CD4-positive, alpha-beta memory T cell (primary cell): ENCODE results near the gene FAM120AOS. TPM values are rescaled to one million over a fixed set of nuclear protein-coding genes. Genes with fewer than 3 reads are reported as not detected.

Experiments
- CTCF ChIA-PET: fragments of 350-600 bp; sonication (Branson Sonifier 250); formaldehyde crosslinking; loops from one replicate; lab custom pipeline; 2021; ENCODE audit warnings: inconsistent platforms; ENCODE audit not compliant: partially characterized antibody; lab: Charles Lee
- POLR2A ChIA-PET: fragments of 350-600 bp; sonication (Branson Sonifier 250); formaldehyde crosslinking; loops from one replicate; lab custom pipeline; 2021; ENCODE audit not compliant: partially characterized antibody; lab: Charles Lee
- DNase-seq, 5 donors: peaks; one replicate each; pipeline versions ENCODE4 v3.0.0 to v3.0.0-alpha.2; 2020 to 2022; ENCODE audit warnings: mixed read lengths in 1 of 5
- H3K27ac ChIP-seq: one replicate; pipeline ENCODE4 v1.7.0; 2013; ENCODE audit warnings: low read depth, low read length
- H3K27me3 ChIP-seq: 2 replicates; pipeline ENCODE4 v1.7.0; 2013; ENCODE audit warnings: mild to moderate bottlenecking, low read length, moderate library complexity; ENCODE audit not compliant: insufficient read depth
- H3K36me3 ChIP-seq: 2 replicates; pipeline ENCODE4 v1.7.0; 2013; ENCODE audit warnings: mild to moderate bottlenecking, low read length, moderate library complexity; ENCODE audit not compliant: insufficient read depth
- H3K4me1 ChIP-seq: 2 replicates; pipeline ENCODE4 v1.7.0; 2013; ENCODE audit warnings: mild to moderate bottlenecking, low read length, moderate library complexity; ENCODE audit not compliant: insufficient read depth
- H3K4me3 ChIP-seq, 2 donors: one replicate each; pipeline ENCODE4 v1.7.0; 2013; ENCODE audit warnings: low read length in 2 of 2, mild to moderate bottlenecking in 1 of 2
- H3K9me3 ChIP-seq, 2 donors: one replicate each; pipeline ENCODE4 v1.7.0; 2013; ENCODE audit warnings: low read length in 2 of 2, control low read depth in 1 of 2; ENCODE audit not compliant: control insufficient read depth in 1 of 2
- H3K27ac Mint-ChIP-seq, 7 donors: one replicate each; pipeline ENCODE4 v1.8.0; 2020 to 2021; ENCODE audit warnings: mixed read lengths in 7 of 7, mild to moderate bottlenecking in 6 of 7, inconsistent platforms in 3 of 7, moderate library complexity in 3 of 7
- H3K27me3 Mint-ChIP-seq, 2 donors: one replicate each; pipeline ENCODE4 v1.8.0; 2020 to 2021; ENCODE audit warnings: mixed read lengths in 2 of 2
- H3K36me3 Mint-ChIP-seq, 2 donors: one replicate each; pipeline ENCODE4 v1.8.0; 2020 to 2021; ENCODE audit warnings: mixed read lengths in 2 of 2, inconsistent platforms in 1 of 2, mild to moderate bottlenecking in 1 of 2
- H3K4me1 Mint-ChIP-seq, 4 donors: one replicate each; pipeline ENCODE4 v1.8.0; 2020 to 2021; ENCODE audit warnings: mixed read lengths in 4 of 4, mild to moderate bottlenecking in 1 of 4
- H3K4me3 Mint-ChIP-seq, 8 donors: one replicate each; pipeline ENCODE4 v1.8.0; 2020 to 2021; ENCODE audit warnings: mixed read lengths in 8 of 8, mild to moderate bottlenecking in 7 of 8, moderate library complexity in 6 of 8, inconsistent platforms in 3 of 8
- H3K9me3 Mint-ChIP-seq, 8 donors: one replicate each; pipeline ENCODE4 v1.8.0; 2020 to 2021; ENCODE audit warnings: mixed read lengths in 8 of 8, mild to moderate bottlenecking in 5 of 8, inconsistent platforms in 3 of 8, moderate library complexity in 1 of 8
- intact Hi-C: fragments of 100-400 bp; cut with micrococcal nuclease; formaldehyde crosslinking; loops from one replicate; pipeline ENCODE4 v1.15.1; 2023
- polyA plus RNA-seq, 2 donors: library from polyadenylated mRNA; unstranded; fragments of 300-500 nt; fragmentation: Illumina TruSeq; gene quantifications; one replicate each; pipeline ENCODE4 v1.2.3, GENCODE V29; 2021
- total RNA-seq, 2 experiments: library from RNA; stranded (reverse); gene quantifications; one replicate each; pipeline ENCODE4 v1.2.3, GENCODE V29; 2021

Gene FAM120AOS
- total and polyA plus RNA-seq, 4 experiments from 2014 or later, result 49.7 to 64.6 (median 54.1) TPM

- no peaks in the 10 kb centered on the region for H3K36me3 ChIP-seq
- no peaks in the 10 kb centered on the region for H3K27me3 ChIP-seq
- ChIA-PET POLR2A (no interaction called here), CTCF (no interaction called here)
- H3K27me3 Mint-ChIP-seq, result no peaks in the 10 kb centered on the region
- H3K4me1 ChIP-seq, result peaks cover 82% of the 10 kb centered on the region
- H3K4me3 ChIP-seq, result no peak overlapping the region
- H3K9me3 Mint-ChIP-seq, result no peaks in the 10 kb centered on the region
- peaks cover 64 to 92% (median 73%) of the 10 kb centered on the region in 4 donors for H3K4me1 Mint-ChIP-seq
- H3K36me3 Mint-ChIP-seq, result peaks cover 4 to 7% of the 10 kb centered on the region in 2 donors
- peak overlapping the region in 3 of 8 donors; percentile 22 to 56 (median 42) for H3K4me3 Mint-ChIP-seq
- intact Hi-C loops, result loop anchor here (10.0 kb wide), 4 partner anchors 324 to 1344 kb away; partner anchors contain the start of genes NINJ1, SPTLC1 and ZNF169
- H3K27ac ChIP-seq, result no peak overlapping the region
- DNase-seq, result no peak
- H3K27ac Mint-ChIP-seq, result peak overlapping the region in 5 of 7 donors; percentile 52 to 66 (median 55)
- H3K9me3 ChIP-seq, result no peaks in the 10 kb centered on the region
Measured at GRCh38 chr9:93458712-93459111, 5.3 kb upstream of the FAM120AOS start.

- Histone ChIP-seq H3K27ac (peak overlapping the region; percentile 44), H3K4me1 (peaks cover 77% of the 10 kb centered on the region), H3K27me3 (no peaks in the 10 kb centered on the region), H3K4me3 (no peak overlapping the region), H3K9me3 (no peaks in the 10 kb centered on the region), H3K36me3 (no peaks in the 10 kb centered on the region)
- no peaks in the 10 kb centered on the region for H3K27me3 Mint-ChIP-seq
- ChIA-PET CTCF (interaction anchor here (1.2 kb wide), 1 partner anchor 109 kb away, joined by 4 read pairs; no protein-coding TSS in a partner anchor), POLR2A (interaction anchor here (0.6 to 1.3 kb wide), 6 partner anchors 9 to 323 kb away, joined by 3 to 5 read pairs (median 4); partner anchors contain the start of gene NINJ1)
- DNase-seq, result no peak
- peak overlapping the region in 3 of 8 donors; percentile 18 to 79 (median 69) for H3K4me3 Mint-ChIP-seq
- peaks cover 56 to 87% (median 66%) of the 10 kb centered on the region in 4 donors for H3K4me1 Mint-ChIP-seq
- H3K36me3 Mint-ChIP-seq, result peaks cover 4 to 17% of the 10 kb centered on the region in 2 donors
- intact Hi-C loops, result loop anchor here (10.0 kb wide), 4 partner anchors 322 to 1342 kb away; partner anchors contain the start of genes NINJ1, SPTLC1 and ZNF169
- peak overlapping the region; percentile 52 to 88 (median 63) for H3K27ac Mint-ChIP-seq
- no peaks in the 10 kb centered on the region for H3K9me3 Mint-ChIP-seq
Measured at GRCh38 chr9:93457006-93457405, 3.6 kb upstream of the FAM120AOS start.

- H3K27me3 Mint-ChIP-seq, result no peaks in the 10 kb centered on the region
Measured at GRCh38 chr9:93456504-93456903, 3.1 kb upstream of the FAM120AOS start.

GRCh38 chr9:93456022-93456421, 2.6 kb upstream of the FAM120AOS start:
- Mint-ChIP-seq H3K9me3 (no peaks in the 10 kb centered on the region), H3K36me3 (peaks cover 4 to 17% of the 10 kb centered on the region in 2 donors), H3K27ac (peak overlapping the region; percentile 52 to 88 (median 63)), H3K4me1 (peaks cover 52 to 81% (median 62%) of the 10 kb centered on the region in 4 donors), H3K27me3 (no peaks in the 10 kb centered on the region), H3K4me3 (peak overlapping the region in 5 of 8 donors; percentile 33 to 79 (median 69))
- no peak overlapping the region for H3K4me3 ChIP-seq
- H3K36me3 ChIP-seq, result no peaks in the 10 kb centered on the region
- no peaks in the 10 kb centered on the region for H3K27me3 ChIP-seq
- peaks cover 73% of the 10 kb centered on the region for H3K4me1 ChIP-seq
- peak overlapping the region; percentile 44 for H3K27ac ChIP-seq
- DNase-seq, result no peak
- intact Hi-C loops, result loop anchor here (10.0 kb wide), 4 partner anchors 321 to 1341 kb away; partner anchors contain the start of genes NINJ1, SPTLC1 and ZNF169
- CTCF ChIA-PET, result interaction anchor here (0.6 to 1.2 kb wide), 2 partner anchors 110 to 983 kb away, joined by 3 to 4 read pairs; no protein-coding TSS in a partner anchor
- no peaks in the 10 kb centered on the region for H3K9me3 ChIP-seq
- POLR2A ChIA-PET, result interaction anchor here (1.0 to 1.1 kb wide), 6 partner anchors 9 to 322 kb away, joined by 3 to 4 read pairs (median 3); partner anchors contain the start of gene NINJ1

More at GRCh38 chr9:93456504-93456903, 3.1 kb upstream of the FAM120AOS start:
- no peaks in the 10 kb centered on the region for H3K9me3 Mint-ChIP-seq
- Histone ChIP-seq H3K4me1 (peaks cover 77% of the 10 kb centered on the region), H3K4me3 (no peak overlapping the region), H3K9me3 (no peaks in the 10 kb centered on the region), H3K27ac (peak overlapping the region; percentile 44), H3K36me3 (no peaks in the 10 kb centered on the region), H3K27me3 (no peaks in the 10 kb centered on the region)
- peak overlapping the region in 6 of 8 donors; percentile 18 to 79 (median 64) for H3K4me3 Mint-ChIP-seq
- CTCF ChIA-PET, result interaction anchor here (0.6 to 1.2 kb wide), 2 partner anchors 109 to 983 kb away, joined by 3 to 4 read pairs; no protein-coding TSS in a partner anchor
- no peak for DNase-seq
- H3K4me1 Mint-ChIP-seq, result peaks cover 53 to 83% (median 64%) of the 10 kb centered on the region in 4 donors
- H3K36me3 Mint-ChIP-seq, result peaks cover 4 to 17% of the 10 kb centered on the region in 2 donors
- intact Hi-C loops, result loop anchor here (10.0 kb wide), 4 partner anchors 322 to 1342 kb away; partner anchors contain the start of genes NINJ1, SPTLC1 and ZNF169
- POLR2A ChIA-PET, result interaction anchor here (0.9 to 1.1 kb wide), 7 partner anchors 8 to 323 kb away, joined by 3 to 4 read pairs (median 3); partner anchors contain the start of gene NINJ1
- peak overlapping the region; percentile 52 to 88 (median 63) for H3K27ac Mint-ChIP-seq

- peak overlapping the region; percentile 93 to 98 (median 96) for H3K4me3 Mint-ChIP-seq
- peaks cover 4 to 31% of the 10 kb centered on the region in 2 donors for H3K36me3 Mint-ChIP-seq
- H3K9me3 Mint-ChIP-seq, result no peaks in the 10 kb centered on the region
- no peaks in the 10 kb centered on the region for H3K27me3 Mint-ChIP-seq
- Histone ChIP-seq H3K9me3 (no peaks in the 10 kb centered on the region), H3K4me1 (peaks cover 56% of the 10 kb centered on the region), H3K36me3 (peaks cover 5% of the 10 kb centered on the region), H3K4me3 (peak overlapping the region; percentile 69 to 83), H3K27ac (peak overlapping the region; percentile 69), H3K27me3 (no peaks in the 10 kb centered on the region)
- intact Hi-C loops, result loop anchor here (1.0 to 10.0 kb wide), 9 partner anchors 50 to 1338 kb away; partner anchors contain the start of genes CARD19, NINJ1, SPTLC1 and ZNF169
- DNase-seq, result no peak
- ChIA-PET POLR2A (interaction anchor here (0.9 to 2.4 kb wide), 8 partner anchors 11 to 498 kb away, joined by 3 to 34 read pairs (median 4); no protein-coding TSS in a partner anchor), CTCF (interaction anchor here (1.3 to 2.4 kb wide), 3 partner anchors 11 to 347 kb away, joined by 5 to 22 read pairs (median 19); no protein-coding TSS in a partner anchor)
- peak overlapping the region; percentile 88 to 99 (median 97) for H3K27ac Mint-ChIP-seq
- H3K4me1 Mint-ChIP-seq, result peaks cover 34 to 60% (median 47%) of the 10 kb centered on the region in 4 donors
Measured at GRCh38 chr9:93452710-93453046, 703 bp downstream of the FAM120AOS start.

GRCh38 chr9:93451849-93452709, 1.3 kb downstream of the FAM120AOS start:
- H3K27ac ChIP-seq, result peak overlapping the region; percentile 69
- POLR2A ChIA-PET, result interaction anchor here (0.6 to 2.4 kb wide), 8 partner anchors 12 to 782 kb away, joined by 3 to 19 read pairs (median 4); partner anchors contain the start of genes CARD19 and IPPK
- Mint-ChIP-seq H3K9me3 (no peaks in the 10 kb centered on the region), H3K27ac (peak overlapping the region; percentile 88 to 99 (median 97)), H3K27me3 (no peaks in the 10 kb centered on the region), H3K4me3 (peak overlapping the region; percentile 94 to 98 (median 96)), H3K36me3 (peaks cover 10 to 37% of the 10 kb centered on the region in 2 donors), H3K4me1 (peaks cover 34 to 60% (median 47%) of the 10 kb centered on the region in 4 donors)
- peak; percentile 35 to 52 (median 44) for DNase-seq
- CTCF ChIA-PET, result interaction anchor here (1.2 to 2.6 kb wide), 2 partner anchors 114 to 449 kb away, joined by 4 to 9 read pairs; no protein-coding TSS in a partner anchor
- H3K4me1 ChIP-seq, result peaks cover 51% of the 10 kb centered on the region
- intact Hi-C loops, result loop anchor here (2.0 to 10.0 kb wide), 9 partner anchors 13 to 1337 kb away; partner anchors contain the start of genes CARD19, NINJ1, SPTLC1 and ZNF169
- no peaks in the 10 kb centered on the region for H3K9me3 ChIP-seq
- H3K27me3 ChIP-seq, result no peaks in the 10 kb centered on the region
- H3K4me3 ChIP-seq, result peak overlapping the region; percentile 69 to 83
- peaks cover 11% of the 10 kb centered on the region for H3K36me3 ChIP-seq
